GM18861 (cell line): ENCODE results near the gene CCL4.
"Not testable (repeated sequence)": the region's sequence is repeated elsewhere in the genome, so short reads cannot be mapped to it uniquely, and the experiment has no call there.

Experiments
- ATAC-seq: cut with Tn5 transposase; IDR thresholded peaks from one replicate; pipeline ENCODE4 v1.9.1; 2021; ENCODE audit not compliant: unreplicated experiment

Gene CCL4

DNA sequence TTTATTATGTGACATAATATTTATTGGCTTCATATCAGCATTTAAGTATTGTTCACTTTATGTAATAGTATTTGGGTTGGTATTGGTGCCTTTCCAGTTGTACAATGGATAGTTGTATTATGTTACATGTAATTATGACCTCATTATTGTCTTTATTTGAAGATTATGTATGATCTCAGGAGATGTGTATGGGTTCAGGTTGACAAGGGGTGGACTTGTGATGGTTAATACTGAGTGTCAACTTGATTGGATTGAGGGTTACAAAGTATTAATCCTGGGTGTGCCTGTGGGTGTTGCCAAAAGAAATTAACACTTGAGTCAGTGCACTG is 12.0 kb downstream of the CCL4 start:
- not testable (repeated sequence) for ATAC-seq

- ATAC-seq, result peak; percentile 38
Measured at GRCh38 chr17:36117505-36118382, 14.1 kb downstream of the CCL4 start.

DNA sequence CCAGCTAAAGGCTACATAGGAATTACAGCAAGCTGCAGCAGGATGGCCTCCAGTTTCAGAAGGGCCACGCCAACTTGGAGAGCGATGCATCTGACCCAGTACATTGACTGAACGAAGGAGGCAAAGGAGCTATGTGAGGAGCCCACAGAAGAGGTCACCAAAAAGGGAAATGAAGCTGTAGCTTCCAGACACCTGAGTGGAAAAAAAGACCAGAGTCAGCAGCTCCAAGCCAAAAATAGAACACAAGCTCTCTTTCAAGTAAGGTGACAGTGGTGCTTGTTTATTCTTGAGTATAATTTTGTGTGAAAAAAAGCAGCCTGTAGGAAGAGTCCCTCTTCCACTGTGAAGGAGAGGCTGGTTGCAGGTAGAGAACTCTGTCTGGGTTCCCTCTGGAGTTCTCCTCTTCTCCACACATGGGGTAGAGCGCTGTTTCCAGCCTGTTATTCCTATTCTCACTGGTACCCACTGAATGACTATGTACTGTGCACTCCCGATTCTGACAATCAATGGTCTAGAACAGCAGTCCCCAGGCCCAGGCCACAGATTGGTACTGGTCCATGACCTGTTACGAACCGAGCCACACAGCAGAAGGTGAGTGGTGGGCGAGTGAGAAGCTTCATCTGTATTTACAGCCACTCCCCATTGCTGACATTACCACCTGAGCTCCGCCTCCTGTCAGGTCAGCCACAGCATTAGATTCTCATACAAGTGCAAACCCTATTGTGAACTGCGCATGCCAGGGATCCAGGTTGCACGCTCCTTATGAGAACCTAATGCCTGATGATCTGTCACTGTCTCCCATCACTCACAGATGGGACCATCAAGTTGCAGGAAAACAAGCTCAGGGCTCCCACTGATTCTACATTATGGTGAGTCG is 15.1 kb downstream of the CCL4 start:
- no peak for ATAC-seq

- no peak for ATAC-seq
Measured at GRCh38 chr17:36120221-36120620, 16.6 kb downstream of the CCL4 start.

DNA sequence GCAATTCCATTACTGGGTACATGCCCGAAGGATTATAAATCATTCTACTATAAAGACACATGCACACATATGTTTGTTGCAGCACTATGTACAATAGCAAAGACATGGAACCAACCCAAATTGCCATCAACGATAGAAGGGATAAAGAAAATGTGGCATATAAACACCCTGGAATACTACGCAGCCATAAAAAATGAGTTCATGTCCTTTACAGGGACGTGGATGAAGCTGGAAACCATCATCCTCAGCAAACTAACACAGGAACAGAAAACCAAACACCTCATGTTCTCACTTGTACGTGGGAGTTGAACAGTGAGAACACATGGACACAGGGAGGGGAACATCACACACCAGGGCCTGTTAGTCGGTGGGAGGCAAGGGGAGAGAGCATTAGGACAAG is 17.5 kb downstream of the CCL4 start:
- ATAC-seq, result not testable (repeated sequence)

GRCh38 chr17:36123431-36123830 is 19.8 kb downstream of the CCL4 start:
- no peak for ATAC-seq

GRCh38 chr17:36124879-36125824 is 21.5 kb downstream of the CCL4 start:
- no peak for ATAC-seq

DNA sequence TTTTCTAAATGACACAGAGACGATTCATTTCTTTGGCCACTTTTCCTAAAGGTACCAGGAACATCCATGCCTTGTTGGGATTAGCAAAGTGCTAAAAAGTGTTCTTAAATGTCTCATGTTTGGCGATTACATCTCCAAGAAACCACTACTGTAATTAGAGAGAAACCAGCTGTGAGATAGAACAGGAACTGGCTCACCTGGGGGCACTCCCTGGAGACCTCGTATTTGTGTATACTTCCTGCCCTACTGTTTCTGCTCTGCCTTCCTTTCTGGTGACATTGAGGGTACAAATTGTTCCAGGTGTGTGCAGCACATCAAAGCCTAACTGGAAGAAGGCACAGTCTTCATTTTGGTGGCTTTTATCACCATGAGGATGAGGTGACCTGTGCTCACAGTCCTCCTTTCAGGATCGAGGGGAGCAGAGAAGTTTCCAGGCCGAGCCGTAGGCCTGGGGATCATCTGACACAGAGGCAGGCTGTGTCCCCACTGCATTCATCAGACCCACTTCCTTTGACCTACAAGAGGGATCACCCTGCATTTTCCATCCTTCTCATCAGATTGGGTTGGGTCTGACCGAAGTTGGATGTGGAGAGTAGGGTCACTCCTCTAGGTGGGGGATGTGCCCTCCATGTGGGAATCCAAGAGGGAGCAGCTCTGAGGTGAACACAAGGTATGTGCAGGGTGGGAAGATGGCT is 23.7 kb downstream of the CCL4 start:
- ATAC-seq, result peak; percentile 41

GRCh38 chr17:36127911-36128310 is 24.3 kb downstream of the CCL4 start:
- ATAC-seq, result no peak

DNA sequence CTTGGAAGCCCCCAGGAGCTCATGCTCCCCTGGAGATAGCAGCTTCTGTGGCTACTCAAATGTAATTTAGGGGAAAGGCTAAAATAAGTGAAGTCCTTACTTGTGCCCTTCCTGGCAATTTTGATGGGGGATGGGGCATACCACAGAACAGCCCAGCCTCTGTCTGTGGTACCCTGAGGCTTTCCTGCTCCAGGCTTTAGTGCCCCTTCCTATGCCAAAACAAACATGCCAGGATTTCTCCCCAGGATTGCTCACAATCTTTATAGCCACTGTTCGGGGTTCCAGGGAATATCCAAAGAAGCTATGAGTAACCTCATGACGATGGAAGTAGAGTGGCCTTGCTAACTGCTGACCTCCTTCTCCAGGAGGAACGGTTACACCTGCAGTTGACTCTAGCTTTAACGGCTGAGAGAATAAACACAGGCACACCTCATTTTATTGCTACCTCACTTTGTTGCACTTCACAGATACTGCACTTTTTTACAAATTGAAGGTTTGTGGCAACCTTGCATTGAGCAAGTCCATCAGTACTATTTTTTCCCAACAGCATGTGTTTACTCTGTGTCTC is 24.9 kb downstream of the CCL4 start:
- ATAC-seq, result no peak

DNA sequence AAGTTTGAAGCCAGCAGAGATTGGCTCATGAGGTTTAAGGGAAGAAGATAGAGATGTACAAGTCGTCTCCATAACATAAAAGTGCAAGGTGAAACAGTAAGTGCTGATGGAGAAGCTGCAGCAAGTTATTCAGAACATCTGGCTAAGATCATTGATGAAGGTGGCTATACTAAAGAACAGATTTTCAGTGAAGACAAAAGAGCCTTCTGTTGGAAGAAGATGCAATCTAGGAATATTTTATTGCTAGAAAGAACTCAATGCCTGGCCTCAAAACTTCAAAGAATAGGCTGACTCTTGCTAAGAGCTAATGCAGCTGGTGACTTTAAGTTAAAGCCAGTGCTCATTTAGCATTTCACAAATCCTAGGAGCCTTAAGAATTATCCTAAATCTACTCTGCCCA is 26.0 kb downstream of the CCL4 start:
- ATAC-seq, result no peak

- no peak for ATAC-seq
Measured at GRCh38 chr17:36130346-36130745, 26.7 kb downstream of the CCL4 start.

DNA sequence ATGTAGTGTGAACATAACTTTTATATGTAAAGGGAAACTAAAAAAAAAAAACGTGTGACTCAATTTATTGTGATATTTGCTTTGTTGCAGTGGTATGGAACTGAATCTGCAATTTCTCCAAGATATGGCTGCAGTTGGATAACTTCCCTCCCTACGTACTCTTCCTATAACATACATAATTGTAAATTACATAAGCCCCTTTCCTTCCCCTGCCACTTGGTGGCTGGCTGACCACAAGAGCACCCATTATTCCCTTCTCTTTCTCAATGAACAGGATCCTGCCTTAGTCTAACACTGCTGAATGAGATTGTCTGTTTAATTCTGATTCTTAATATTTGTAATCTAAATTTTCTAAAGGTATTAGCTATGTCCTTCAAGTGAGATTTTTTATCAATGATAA is 27.8 kb downstream of the CCL4 start:
- no peak for ATAC-seq

DNA sequence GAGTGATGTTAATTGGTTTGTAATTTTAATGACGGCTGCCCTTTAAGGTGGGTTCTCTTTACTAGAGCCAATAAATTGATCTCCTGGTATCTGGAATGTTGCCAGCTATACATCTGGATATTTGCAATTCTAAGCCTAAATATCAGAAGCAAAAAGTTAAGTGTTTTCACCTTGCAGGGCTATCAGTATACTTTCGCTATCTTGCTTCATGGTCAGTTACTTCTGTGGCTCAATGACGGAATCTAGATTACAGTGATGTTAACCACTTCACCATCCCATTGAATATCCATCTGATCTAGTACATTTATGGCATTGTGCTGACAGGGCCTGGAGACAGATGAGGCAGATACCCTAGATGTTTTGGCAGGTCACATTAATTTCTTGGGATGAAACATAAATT is 28.3 kb downstream of the CCL4 start:
- no peak for ATAC-seq

- ATAC-seq, result no peak
Measured at GRCh38 chr17:36132421-36132831, 28.8 kb downstream of the CCL4 start.

GRCh38 chr17:36133602-36134236 is 30.1 kb downstream of the CCL4 start:
- no peak for ATAC-seq

GRCh38 chr17:36135465-36135864 is 31.8 kb downstream of the CCL4 start:
- no peak for ATAC-seq

- no peak for ATAC-seq
Measured at GRCh38 chr17:36136036-36136435, 32.4 kb downstream of the CCL4 start.

- ATAC-seq, result no peak
Measured at GRCh38 chr17:36136439-36136838, 32.8 kb downstream of the CCL4 start.

- no peak for ATAC-seq
Measured at GRCh38 chr17:36142235-36142634, 38.6 kb downstream of the CCL4 start.
